GM12865 (cell line): ENCODE measurements around the gene AQP12B.

Experiments used
- DNase-seq: peaks from one replicate; pipeline ENCODE4 v3.0.0; 2010; ENCODE audit warnings: low read depth
- H3K4me3 ChIP-seq: 2 replicates; pipeline ENCODE4 v1.5.1; 2011; ENCODE audit warnings: mild to moderate bottlenecking, low read depth, low read length, control low read depth
- CTCF ChIP-seq: IDR thresholded peaks from 2 replicates; pipeline ENCODE4 v1.5.1; 2011; ENCODE audit warnings: low read length, control low read depth, low read depth, inconsistent platforms; ENCODE audit not compliant: insufficient read depth; ENCODE audit errors: missing control alignments

AQP12B gene

GRCh38 chr2:240713071-240713927 lies 30.6 kb upstream of the AQP12B start:
- no peak for TF ChIP-seq CTCF
- no peak for DNase-seq
- H3K4me3 ChIP-seq: no peak overlapping the region

- TF ChIP-seq CTCF: no peak
- DNase-seq: no peak
- H3K4me3 ChIP-seq: no peak overlapping the region
These were observed 29.4 kb upstream of the AQP12B start for GRCh38 chr2:240712121-240712520.

GRCh38 chr2:240711701-240712100 lies 29.0 kb upstream of the AQP12B start:
- H3K4me3 ChIP-seq: no peak overlapping the region
- TF ChIP-seq CTCF: no peak

GRCh38 chr2:240711296-240711695 lies 28.6 kb upstream of the AQP12B start:
- no peak for TF ChIP-seq CTCF
- no peak overlapping the region for H3K4me3 ChIP-seq
- DNase-seq: no peak

More at GRCh38 chr2:240711701-240712100, 29.0 kb upstream of the AQP12B start:
- no peak for DNase-seq

- no peak for DNase-seq
- no peak overlapping the region for H3K4me3 ChIP-seq
- no peak for TF ChIP-seq CTCF
These were observed 25.8 kb upstream of the AQP12B start for GRCh38 chr2:240708457-240708856.

GRCh38 chr2:240707821-240708220 lies 25.1 kb upstream of the AQP12B start:
- no peak overlapping the region for H3K4me3 ChIP-seq
- no peak for DNase-seq
- TF ChIP-seq CTCF: no peak
